HG02852 (cell line): ENCODE data around the gene MT1M.
"Not testable (repeated sequence)": the region's sequence is repeated elsewhere in the genome, so short reads cannot be mapped to it uniquely, and the experiment has no call there.

Experiments used
- ATAC-seq: cut with Tn5 transposase; IDR thresholded peaks from one replicate; pipeline ENCODE4 v1.9.1; 2021; ENCODE audit warnings: mild to moderate bottlenecking, moderate library complexity; ENCODE audit not compliant: unreplicated experiment

Gene MT1M

GRCh38 chr16:56645838-56646237, 13.4 kb downstream of the MT1M start:
- ATAC-seq, result no peak

- no peak for ATAC-seq
These were observed 15.4 kb downstream of the MT1M start for GRCh38 chr16:56647641-56648431.

- no peak for ATAC-seq
These were observed 16.8 kb downstream of the MT1M start for GRCh38 chr16:56649271-56649670.

GRCh38 chr16:56649820-56650219, 17.4 kb downstream of the MT1M start:
- ATAC-seq, result no peak

- no peak for ATAC-seq
These were observed 19.1 kb downstream of the MT1M start, which contains the start of gene MT1B for GRCh38 chr16:56651586-56651985. TSS of gene MT1B (plus strand) at chr16:56651886. CDS start at chr16:56651954, 68 bp downstream.

GRCh38 chr16:56652600-56652999, 20.1 kb downstream of the MT1M start:
- ATAC-seq, result no peak

GRCh38 chr16:56653218-56653617, 20.8 kb downstream of the MT1M start:
- no peak for ATAC-seq

- ATAC-seq, result no peak
These were observed 25.3 kb downstream of the MT1M start, which contains the start of gene MT1F for GRCh38 chr16:56657555-56658326. TSS of gene MT1F (plus strand) at chr16:56657959. CDS start at chr16:56658059, 100 bp downstream.

GRCh38 chr16:56658327-56658875, 25.9 kb downstream of the MT1M start:
- ATAC-seq, result no peak

GRCh38 chr16:56662357-56663354, 30.2 kb downstream of the MT1M start:
- no peak for ATAC-seq

GRCh38 chr16:56664506-56664905, 32.0 kb downstream of the MT1M start:
- no peak for ATAC-seq

GRCh38 chr16:56665286-56666261, 33.1 kb downstream of the MT1M start:
- ATAC-seq, result not testable (repeated sequence)

GRCh38 chr16:56667581-56668571, 35.4 kb downstream of the MT1M start, which contains the start of gene MT1G:
TSS of gene MT1G (minus strand) at chr16:56668065. CDS start at chr16:56667993, 72 bp downstream.
- no peak for ATAC-seq

- ATAC-seq, result no peak
These were observed 36.8 kb downstream of the MT1M start, which contains the start of gene MT1H for GRCh38 chr16:56669005-56669839. TSS of gene MT1H (plus strand) at chr16:56669814. CDS start at chr16:56669885, 71 bp downstream.

GRCh38 chr16:56669840-56670619, 37.6 kb downstream of the MT1M start:
- no peak for ATAC-seq

GRCh38 chr16:56670620-56670934, 38.1 kb downstream of the MT1M start:
- ATAC-seq, result no peak
